Naive B cell (primary cell): ENCODE data around the gene RNF169. TPM values are rescaled to one million over a fixed set of nuclear protein-coding genes. Genes with fewer than 3 reads are reported as not detected.

Experiments
- ATAC-seq, 2 donors: fragments of 150-1000 bp; cut with Tn5 transposase; 2 replicates each; pipeline ENCODE4 v1.10.0; 2021; ENCODE audit warnings: low read depth in 2 of 2, mild to moderate bottlenecking in 2 of 2, moderate library complexity in 2 of 2
- DNase-seq: peaks from one replicate; pipeline ENCODE4 v3.0.0; 2022
- H3K27ac Mint-ChIP-seq, 6 donors: one replicate each; pipeline ENCODE4 v1.8.0; 2020 to 2022; ENCODE audit warnings: mild to moderate bottlenecking in 6 of 6, mixed read lengths in 6 of 6, moderate library complexity in 5 of 6, inconsistent platforms in 2 of 6
- H3K27me3 Mint-ChIP-seq, 3 donors: one replicate each; pipeline ENCODE4 v1.8.0; 2021 to 2022; ENCODE audit warnings: mixed read lengths in 3 of 3, mild to moderate bottlenecking in 1 of 3
- H3K36me3 Mint-ChIP-seq, 2 donors: one replicate each; pipeline ENCODE4 v1.8.0; 2020 to 2022; ENCODE audit warnings: mixed read lengths in 2 of 2, inconsistent platforms in 1 of 2, mild to moderate bottlenecking in 1 of 2
- H3K4me1 Mint-ChIP-seq, 3 donors: one replicate each; pipeline ENCODE4 v1.8.0; 2020 to 2022; ENCODE audit warnings: mixed read lengths in 3 of 3, inconsistent platforms in 1 of 3, mild to moderate bottlenecking in 1 of 3, moderate library complexity in 1 of 3
- H3K4me3 Mint-ChIP-seq, 8 donors: one replicate each; pipeline ENCODE4 v1.8.0; 2020 to 2022; ENCODE audit warnings: mild to moderate bottlenecking in 8 of 8, mixed read lengths in 8 of 8, moderate library complexity in 8 of 8, inconsistent platforms in 2 of 8
- H3K9me3 Mint-ChIP-seq, 7 donors: one replicate each; pipeline ENCODE4 v1.8.0; 2020 to 2022; ENCODE audit warnings: mixed read lengths in 7 of 7, mild to moderate bottlenecking in 5 of 7, inconsistent platforms in 2 of 7, moderate library complexity in 1 of 7
- polyA plus RNA-seq, 6 donors: library from polyadenylated mRNA; unstranded; fragments of 300-500 nt; fragmentation: Illumina TruSeq; gene quantifications; one replicate each; pipeline ENCODE4 v1.2.3, GENCODE V29; 2021; ENCODE audit warnings: low read depth in 6 of 6

The RNF169 gene
- polyA plus RNA-seq, 6 donors from 2014 or later: 1.00 to 3.1 (median 1.6) TPM

GRCh38 chr11:74846770-74847169 lies 98.1 kb downstream of the RNF169 start:
- H3K36me3 Mint-ChIP-seq: peaks cover 7 to 24% of the 10 kb centered on the region in 2 donors
- peaks cover 11 to 21% (median 21%) of the 10 kb centered on the region in 3 donors for H3K4me1 Mint-ChIP-seq
- H3K9me3 Mint-ChIP-seq: no peaks in the 10 kb centered on the region
- no peak for ATAC-seq
- no peak overlapping the region for H3K4me3 Mint-ChIP-seq
- H3K27me3 Mint-ChIP-seq: no peaks in the 10 kb centered on the region
- no peak overlapping the region for H3K27ac Mint-ChIP-seq
- DNase-seq: no peak

DNA sequence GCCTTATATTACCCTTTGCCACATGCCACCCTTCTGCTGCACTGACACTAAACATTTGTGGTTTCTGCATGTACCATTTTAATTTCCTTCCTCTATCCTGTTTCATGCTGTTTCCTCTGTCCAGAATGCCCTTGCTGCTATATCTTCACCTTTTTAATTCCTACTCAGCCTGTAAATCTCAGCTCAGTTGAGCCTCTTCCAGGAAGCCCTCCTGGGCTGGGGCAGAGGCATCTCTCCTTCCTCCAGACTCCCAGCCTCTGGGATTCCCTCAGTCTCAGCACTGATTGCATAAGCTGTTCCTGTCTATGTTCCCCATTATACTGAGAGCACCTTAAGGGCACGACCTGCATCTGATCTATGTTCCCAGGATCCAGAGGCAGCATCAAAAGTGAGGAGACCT lies 98.7 kb downstream of the RNF169 start:
- Mint-ChIP-seq H3K27ac (no peak overlapping the region), H3K36me3 (peaks cover 7 to 26% of the 10 kb centered on the region in 2 donors)

DNA sequence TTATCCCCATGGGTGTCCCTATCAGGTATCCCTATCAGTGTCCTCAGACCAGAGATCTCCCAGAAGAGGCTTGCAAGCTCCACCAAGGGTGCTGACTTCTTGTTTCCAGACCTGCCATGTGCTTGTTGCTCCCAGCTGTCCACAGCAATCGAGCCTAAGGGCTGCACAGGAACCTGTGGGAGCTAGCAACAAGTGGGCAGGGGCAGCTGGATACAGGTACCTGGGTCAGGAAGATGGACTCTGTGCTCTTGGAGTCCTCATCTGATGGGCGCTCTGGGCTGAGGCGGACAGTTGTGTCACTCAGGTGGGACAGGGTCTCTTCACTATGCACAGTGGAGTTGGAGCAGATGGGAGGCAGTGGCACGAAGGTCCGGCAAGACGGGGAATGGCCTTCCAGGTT lies 99.2 kb downstream of the RNF169 start:
- peak overlapping the region in 1 of 6 donors; percentile 44 for H3K27ac Mint-ChIP-seq
- no peaks in the 10 kb centered on the region for H3K9me3 Mint-ChIP-seq
- DNase-seq: no peak
- no peak for ATAC-seq
- H3K36me3 Mint-ChIP-seq: peaks cover 7 to 29% of the 10 kb centered on the region in 2 donors
- H3K4me1 Mint-ChIP-seq: peaks cover 11 to 21% (median 21%) of the 10 kb centered on the region in 3 donors
- H3K27me3 Mint-ChIP-seq: no peaks in the 10 kb centered on the region
- peak overlapping the region in 2 of 8 donors; percentile 25 to 52 for H3K4me3 Mint-ChIP-seq

More for the DNA sequence above, 98.7 kb downstream of the RNF169 start:
- peak overlapping the region in 1 of 8 donors; percentile 52 for H3K4me3 Mint-ChIP-seq
- no peaks in the 10 kb centered on the region for H3K27me3 Mint-ChIP-seq
- peaks cover 11 to 21% (median 21%) of the 10 kb centered on the region in 3 donors for H3K4me1 Mint-ChIP-seq
- no peak for DNase-seq
- no peak for ATAC-seq
- no peaks in the 10 kb centered on the region for H3K9me3 Mint-ChIP-seq

DNA sequence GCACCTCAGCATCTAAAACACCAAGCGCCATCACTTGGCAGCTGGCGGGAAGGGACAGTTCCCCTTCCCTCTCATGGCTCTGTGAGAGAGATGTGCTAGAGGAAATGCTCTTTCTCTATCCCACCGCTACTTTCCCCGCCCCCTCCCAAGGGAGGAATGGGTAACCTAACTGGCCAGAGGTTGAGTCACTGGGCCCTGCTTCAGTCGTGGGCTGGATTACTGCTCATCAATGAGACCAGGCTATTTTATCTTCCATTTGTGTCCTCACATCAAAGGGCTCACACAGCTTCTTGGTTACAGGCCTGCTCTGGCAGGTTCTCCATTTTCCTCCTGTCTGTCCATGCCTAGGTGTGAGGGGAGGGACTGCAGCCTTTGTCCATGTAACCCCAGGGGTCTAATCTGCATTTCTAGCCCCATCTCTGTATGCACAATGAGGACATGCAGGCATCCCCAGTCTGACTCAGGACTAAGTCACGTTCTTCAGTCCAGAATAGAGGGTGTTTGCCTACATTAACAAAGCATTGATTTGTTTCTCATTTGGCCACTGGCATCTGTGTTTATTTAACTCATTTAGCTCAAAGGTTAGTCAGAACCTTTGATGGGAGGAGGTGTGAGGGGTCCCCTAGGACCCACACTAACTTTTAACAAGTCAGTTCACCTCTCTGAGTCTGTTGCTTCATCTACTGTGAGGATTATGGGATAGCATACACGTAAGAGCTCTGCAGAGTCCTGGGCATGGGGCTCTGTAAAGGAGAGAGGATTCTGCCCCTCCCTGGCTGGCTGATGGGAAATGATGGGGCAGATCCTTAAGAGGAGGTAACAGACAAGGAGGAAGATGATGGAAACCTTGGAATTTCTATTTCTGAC lies 101.1 kb downstream of the RNF169 start:
- peaks cover 20 to 40% of the 10 kb centered on the region in 2 donors for H3K36me3 Mint-ChIP-seq
- H3K4me3 Mint-ChIP-seq: no peak overlapping the region
- DNase-seq (no peak), ATAC-seq (no peak)
- H3K27ac Mint-ChIP-seq: peak overlapping the region in 1 of 6 donors; percentile 35
- H3K27me3 Mint-ChIP-seq: no peaks in the 10 kb centered on the region
- peaks cover 11 to 21% (median 21%) of the 10 kb centered on the region in 3 donors for H3K4me1 Mint-ChIP-seq
- peaks cover 0 to 4% (median 0%) of the 10 kb centered on the region in 7 donors for H3K9me3 Mint-ChIP-seq

DNA sequence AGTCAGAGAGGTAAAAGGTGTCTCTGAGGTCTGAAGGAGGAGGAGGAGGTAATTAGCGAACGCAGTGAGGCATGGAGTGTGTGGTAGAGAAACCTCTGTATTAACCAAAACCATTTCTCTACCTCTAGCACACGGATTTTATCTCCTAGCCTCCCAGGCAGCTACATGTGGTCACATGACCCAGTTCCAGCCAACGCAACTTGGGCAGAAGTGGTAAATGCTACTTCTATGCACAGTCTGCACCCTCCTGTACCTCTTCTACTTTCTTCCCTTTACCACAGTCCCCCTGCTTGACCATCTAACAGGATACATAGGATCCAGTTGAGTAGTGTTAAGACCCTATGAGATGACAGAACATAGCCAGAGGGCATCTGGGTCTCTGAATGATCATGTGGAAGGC lies 104.6 kb downstream of the RNF169 start:
- Mint-ChIP-seq H3K4me1 (peaks cover 0 to 6% (median 0%) of the 10 kb centered on the region in 3 donors), H3K9me3 (peaks cover 0 to 4% (median 0%) of the 10 kb centered on the region in 7 donors), H3K36me3 (peaks cover 32 to 51% of the 10 kb centered on the region in 2 donors), H3K27me3 (no peaks in the 10 kb centered on the region), H3K4me3 (no peak overlapping the region), H3K27ac (peak overlapping the region in 2 of 6 donors; percentile 48)
- ATAC-seq: no peak
- DNase-seq: no peak

DNA sequence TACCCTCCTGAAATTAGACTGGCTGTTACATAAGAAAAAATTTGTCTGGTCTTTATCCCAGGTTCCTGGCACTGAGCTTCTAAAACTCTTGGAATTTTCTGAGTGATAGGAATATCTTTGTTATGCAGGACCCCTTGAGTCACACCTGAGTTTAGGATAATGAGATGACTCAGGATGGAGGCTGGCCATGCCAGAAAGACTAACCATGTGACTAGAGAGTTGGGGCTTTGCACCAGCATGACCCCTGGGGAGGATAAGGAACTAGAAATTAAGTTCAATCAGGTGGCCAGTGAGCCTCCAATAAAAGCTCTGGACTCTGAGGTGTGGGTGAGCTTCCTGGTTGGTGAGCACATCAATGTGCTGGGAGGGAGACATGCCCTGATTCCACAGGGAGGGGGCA lies 112.1 kb downstream of the RNF169 start:
- no peak for ATAC-seq
- Mint-ChIP-seq H3K27ac (peak overlapping the region in 1 of 6 donors; percentile 85), H3K4me3 (peak overlapping the region in 1 of 8 donors; percentile 47), H3K9me3 (peaks cover 6 to 56% (median 40%) of the 10 kb centered on the region in 7 donors), H3K36me3 (peaks cover 64 to 68% of the 10 kb centered on the region in 2 donors), H3K4me1 (peaks cover 0 to 8% (median 0%) of the 10 kb centered on the region in 3 donors), H3K27me3 (no peaks in the 10 kb centered on the region)
- no peak for DNase-seq

- DNase-seq (no peak), ATAC-seq (no peak)
- no peak overlapping the region for H3K4me3 Mint-ChIP-seq
- H3K27me3 Mint-ChIP-seq: no peaks in the 10 kb centered on the region
- H3K36me3 Mint-ChIP-seq: peaks cover 70 to 76% of the 10 kb centered on the region in 2 donors
- peaks cover 0 to 13% (median 0%) of the 10 kb centered on the region in 3 donors for H3K4me1 Mint-ChIP-seq
- no peak overlapping the region for H3K27ac Mint-ChIP-seq
- H3K9me3 Mint-ChIP-seq: peaks cover 12 to 81% (median 65%) of the 10 kb centered on the region in 7 donors
Observed at GRCh38 chr11:74863410-74863809, 114.8 kb downstream of the RNF169 start.

GRCh38 chr11:74866557-74866956 lies 117.9 kb downstream of the RNF169 start:
- Mint-ChIP-seq H3K27me3 (no peaks in the 10 kb centered on the region), H3K27ac (no peak overlapping the region), H3K4me1 (peaks cover 0 to 5% (median 0%) of the 10 kb centered on the region in 3 donors), H3K9me3 (peaks cover 30 to 92% (median 79%) of the 10 kb centered on the region in 7 donors), H3K36me3 (peaks cover 72 to 81% of the 10 kb centered on the region in 2 donors), H3K4me3 (peak overlapping the region in 5 of 8 donors; percentile 16 to 71 (median 45))
- DNase-seq (no peak), ATAC-seq (no peak)

GRCh38 chr11:74870485-74870884 lies 121.8 kb downstream of the RNF169 start:
- no peak for ATAC-seq
- Mint-ChIP-seq H3K27me3 (no peaks in the 10 kb centered on the region), H3K4me3 (no peak overlapping the region), H3K36me3 (peaks cover 77% of the 10 kb centered on the region in 2 donors), H3K27ac (no peak overlapping the region), H3K9me3 (peaks cover 29 to 91% (median 75%) of the 10 kb centered on the region in 7 donors), H3K4me1 (peaks cover 0 to 5% (median 0%) of the 10 kb centered on the region in 3 donors)
- DNase-seq: no peak

DNA sequence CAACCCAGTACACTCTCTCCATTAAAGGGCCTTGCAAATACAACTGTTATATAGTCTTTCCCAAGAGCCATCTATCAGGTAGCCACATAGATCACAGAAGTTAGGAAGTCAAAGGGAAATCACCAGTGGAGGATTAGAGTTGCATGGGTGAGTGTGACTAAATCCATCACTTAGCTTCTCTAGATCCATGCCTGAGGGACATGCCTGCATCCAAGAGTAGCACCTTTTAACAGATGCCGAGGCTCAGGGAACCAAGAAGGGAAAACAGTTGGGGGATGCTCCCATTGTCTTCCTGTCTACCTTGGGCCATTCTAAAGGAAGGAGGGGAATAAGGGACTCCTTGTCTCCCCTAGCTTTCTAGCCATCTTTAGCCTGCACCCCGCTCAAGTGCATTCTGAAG lies 122.4 kb downstream of the RNF169 start:
- H3K27me3 Mint-ChIP-seq: no peaks in the 10 kb centered on the region
- no peak overlapping the region for H3K27ac Mint-ChIP-seq
- DNase-seq (no peak), ATAC-seq (no peak)
- peaks cover 29 to 87% (median 71%) of the 10 kb centered on the region in 7 donors for H3K9me3 Mint-ChIP-seq
- H3K4me1 Mint-ChIP-seq: peaks cover 0 to 5% (median 0%) of the 10 kb centered on the region in 3 donors
- peaks cover 78 to 82% of the 10 kb centered on the region in 2 donors for H3K36me3 Mint-ChIP-seq
- H3K4me3 Mint-ChIP-seq: no peak overlapping the region

GRCh38 chr11:74877132-74877531 lies 128.5 kb downstream of the RNF169 start:
- peaks cover 5 to 40% (median 28%) of the 10 kb centered on the region in 7 donors for H3K9me3 Mint-ChIP-seq
- DNase-seq (no peak), ATAC-seq (no peak)
- no peak overlapping the region for H3K4me3 Mint-ChIP-seq
- H3K27ac Mint-ChIP-seq: peak overlapping the region in 1 of 6 donors; percentile 24
- no peaks in the 10 kb centered on the region for H3K4me1 Mint-ChIP-seq
- H3K36me3 Mint-ChIP-seq: peaks cover 31 to 40% of the 10 kb centered on the region in 2 donors
- H3K27me3 Mint-ChIP-seq: no peaks in the 10 kb centered on the region
